GM04504 (cell line): Measurements from ENCODE around the gene FBN2.
"Not testable (repeated sequence)": the region's sequence is repeated elsewhere in the genome, so short reads cannot be mapped to it uniquely, and the experiment has no call there.

Source experiments
- DNase-seq: peaks from one replicate; pipeline ENCODE4 v3.0.0-alpha.2; 2012; ENCODE audit warnings: low read depth

FBN2 gene

GRCh38 chr5:128357226-128357625 is 180.8 kb downstream of the FBN2 start:
- no peak for DNase-seq

DNA sequence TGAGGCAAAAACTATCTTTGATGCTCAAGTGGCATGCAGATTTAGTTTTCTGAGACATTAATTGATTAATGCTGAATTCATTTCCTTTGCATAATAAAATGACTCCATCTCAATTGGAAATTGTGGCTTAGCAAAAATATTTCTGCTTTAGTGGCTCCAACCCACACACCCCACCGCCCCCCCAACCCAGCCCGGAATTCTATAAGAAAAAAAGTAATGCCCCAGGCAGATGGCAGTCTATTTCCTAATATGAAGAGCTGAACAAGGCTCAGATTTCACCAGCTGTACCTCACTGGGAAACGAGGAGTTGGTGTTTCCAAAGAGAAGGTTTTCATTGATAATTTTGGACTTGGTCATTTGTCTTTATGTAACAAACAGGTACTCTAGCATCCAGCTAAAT is 182.1 kb downstream of the FBN2 start:
- DNase-seq: no peak

DNA sequence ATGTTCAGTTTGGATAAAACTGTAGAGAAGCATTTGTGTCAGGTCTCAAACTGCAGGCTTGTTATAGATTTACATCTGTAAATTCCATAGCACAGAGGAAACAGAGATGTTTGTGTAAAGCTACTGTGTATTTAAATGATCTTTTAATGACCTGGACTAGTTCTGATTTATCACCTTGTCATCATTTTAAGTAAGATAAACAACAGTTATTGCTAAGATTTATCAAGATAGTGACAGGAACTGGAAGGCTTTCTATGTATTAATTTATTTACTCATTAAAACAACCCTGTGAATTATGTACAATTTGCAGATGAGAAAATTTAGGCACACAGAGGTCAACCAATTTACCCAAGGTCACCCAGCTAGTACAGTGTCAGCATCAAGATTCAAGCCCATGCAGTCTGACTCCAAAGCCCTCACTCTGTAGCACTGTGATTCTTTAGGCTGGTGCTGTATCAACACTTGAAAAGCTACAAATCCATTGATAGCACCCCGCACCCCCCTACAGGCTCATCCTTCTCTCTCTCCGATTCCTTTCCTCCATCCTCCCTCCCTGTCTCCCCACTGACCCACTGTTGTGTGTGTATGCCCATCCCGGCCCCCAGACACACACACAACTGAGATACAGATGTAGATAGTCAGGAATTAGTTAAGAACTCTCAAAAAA is 184.5 kb downstream of the FBN2 start:
- DNase-seq: no peak

- no peak for DNase-seq
Measured at GRCh38 chr5:128350705-128351104, 187.3 kb downstream of the FBN2 start.

GRCh38 chr5:128349044-128349858 is 188.8 kb downstream of the FBN2 start:
- DNase-seq: no peak

GRCh38 chr5:128346038-128346437 is 192.0 kb downstream of the FBN2 start:
- no peak for DNase-seq

GRCh38 chr5:128345247-128345646 is 192.8 kb downstream of the FBN2 start:
- DNase-seq: no peak

- no peak for DNase-seq
Measured at GRCh38 chr5:128343168-128343567, 194.9 kb downstream of the FBN2 start.

DNA sequence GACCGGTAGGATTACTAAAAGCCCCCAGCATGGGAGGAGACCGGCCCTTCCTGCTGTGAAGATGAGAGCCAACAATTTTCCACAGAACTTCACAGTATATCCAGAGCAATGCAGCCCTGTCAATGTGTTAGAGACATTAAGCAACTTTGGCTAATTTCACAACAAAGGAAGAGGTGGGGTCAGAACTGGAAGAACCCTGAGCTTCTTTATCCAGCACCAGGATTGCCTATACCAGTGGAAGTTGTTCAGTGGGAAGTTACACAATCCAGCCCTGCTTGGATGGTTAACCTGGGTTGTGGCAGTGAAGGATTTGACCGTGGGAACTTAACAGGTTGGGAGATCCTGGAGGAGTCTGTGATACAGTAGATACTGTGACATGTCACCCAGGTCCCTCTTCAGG is 197.0 kb downstream of the FBN2 start:
- no peak for DNase-seq

DNA sequence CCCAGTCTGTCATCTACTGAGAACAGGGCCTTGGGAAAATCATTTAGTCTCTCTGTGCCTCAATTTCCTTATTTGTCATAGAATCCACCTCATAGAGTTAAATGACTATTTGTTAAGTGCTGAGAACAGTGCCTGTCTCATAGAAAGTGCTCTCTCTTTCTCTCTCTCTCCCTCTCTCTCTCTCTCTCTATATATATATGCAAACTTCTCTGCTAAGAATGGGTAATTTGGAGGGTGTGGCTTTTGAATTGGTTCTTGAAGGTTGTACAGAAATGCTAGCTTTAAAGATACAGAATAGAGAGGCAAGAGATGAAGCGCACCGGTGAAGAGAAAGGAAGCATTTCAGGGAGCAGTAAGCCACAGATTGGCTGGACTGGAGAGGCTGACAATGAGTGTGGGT is 197.4 kb downstream of the FBN2 start:
- DNase-seq: no peak

GRCh38 chr5:128339585-128339984 is 198.5 kb downstream of the FBN2 start:
- DNase-seq: no peak

GRCh38 chr5:128338649-128339048 is 199.4 kb downstream of the FBN2 start:
- DNase-seq: no peak

GRCh38 chr5:128335339-128335738 is 202.7 kb downstream of the FBN2 start:
- no peak for DNase-seq

- no peak for DNase-seq
Measured at GRCh38 chr5:128334010-128334716, 203.9 kb downstream of the FBN2 start.

DNA sequence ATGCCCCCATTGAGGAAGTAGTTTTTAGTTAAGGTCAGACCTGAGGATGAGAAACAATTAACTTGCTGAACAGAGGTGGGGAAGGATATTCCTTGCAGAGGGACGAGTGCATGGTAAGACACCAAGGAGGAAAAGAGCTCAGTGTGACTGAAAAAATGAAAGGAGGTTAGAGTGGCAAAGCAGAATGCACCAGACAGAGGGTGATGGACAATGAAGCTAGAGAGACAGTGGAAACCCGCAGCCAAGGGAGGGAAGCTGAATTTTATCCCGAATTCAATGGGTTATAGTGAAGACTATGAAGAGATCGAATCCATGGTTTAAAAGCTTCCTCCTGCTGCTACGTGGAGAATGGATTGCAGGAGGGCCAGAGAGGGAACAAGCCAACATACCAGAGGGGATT is 206.8 kb downstream of the FBN2 start:
- no peak for DNase-seq

GRCh38 chr5:128329386-128329939 is 208.6 kb downstream of the FBN2 start:
- DNase-seq: no peak

DNA sequence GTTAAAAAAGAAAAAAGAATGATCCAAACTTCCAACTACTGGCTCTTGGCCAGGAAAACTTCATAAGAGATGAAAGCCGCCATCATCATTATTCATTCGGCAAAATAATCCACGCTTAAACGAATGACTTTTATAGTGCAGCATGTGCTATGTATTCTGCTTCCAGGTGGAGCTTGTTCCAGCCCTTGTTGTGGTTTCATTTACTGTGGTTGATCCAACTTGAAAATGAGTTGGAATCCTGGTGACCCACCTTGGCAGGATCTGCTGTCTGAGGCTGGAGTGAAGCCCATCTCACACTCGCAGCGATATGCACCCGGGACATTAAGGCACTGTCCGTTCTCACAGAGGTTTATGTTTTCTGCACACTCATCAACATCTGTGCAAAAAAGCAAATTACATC is 209.6 kb downstream of the FBN2 start:
- no peak for DNase-seq

DNA sequence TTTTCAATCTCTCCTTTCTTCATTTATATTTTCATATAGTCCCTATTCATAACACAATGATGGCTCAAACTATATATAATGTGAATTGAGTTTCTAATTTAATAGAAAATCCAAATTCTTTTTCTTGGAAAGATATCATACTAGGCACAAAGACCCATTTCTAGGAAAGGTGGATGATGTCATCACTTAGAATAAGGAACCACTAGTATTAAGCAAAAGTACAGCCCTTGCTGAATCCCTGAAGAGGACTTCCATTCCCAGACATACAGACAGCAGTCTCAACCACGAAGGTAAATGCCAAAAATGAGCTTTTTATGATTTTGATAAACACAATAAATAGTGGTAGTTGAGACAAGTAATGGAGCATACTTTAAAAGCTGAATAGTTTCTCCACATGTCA is 210.0 kb downstream of the FBN2 start:
- DNase-seq: no peak

DNA sequence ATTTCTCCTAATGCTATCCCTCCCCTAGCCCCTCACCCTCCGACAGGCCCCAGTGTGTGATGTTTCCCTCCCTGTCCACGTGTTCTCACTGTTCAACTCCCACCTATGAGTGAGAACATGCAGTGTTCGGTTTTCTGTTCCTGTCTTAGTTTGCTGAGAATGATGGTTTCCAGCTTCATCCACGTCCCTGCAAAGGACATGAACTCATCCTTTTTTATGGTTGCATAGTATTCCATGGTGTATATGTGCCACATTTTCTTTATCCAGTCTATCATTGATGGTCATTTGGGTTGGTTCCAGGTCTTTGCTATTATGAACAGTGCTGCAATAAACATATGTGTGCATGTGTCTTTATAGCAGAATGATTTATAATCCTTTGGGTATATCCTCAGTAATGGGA is 216.6 kb downstream of the FBN2 start:
- not testable (repeated sequence) for DNase-seq

- no peak for DNase-seq
Measured at GRCh38 chr5:128318691-128319090, 219.4 kb downstream of the FBN2 start.

DNA sequence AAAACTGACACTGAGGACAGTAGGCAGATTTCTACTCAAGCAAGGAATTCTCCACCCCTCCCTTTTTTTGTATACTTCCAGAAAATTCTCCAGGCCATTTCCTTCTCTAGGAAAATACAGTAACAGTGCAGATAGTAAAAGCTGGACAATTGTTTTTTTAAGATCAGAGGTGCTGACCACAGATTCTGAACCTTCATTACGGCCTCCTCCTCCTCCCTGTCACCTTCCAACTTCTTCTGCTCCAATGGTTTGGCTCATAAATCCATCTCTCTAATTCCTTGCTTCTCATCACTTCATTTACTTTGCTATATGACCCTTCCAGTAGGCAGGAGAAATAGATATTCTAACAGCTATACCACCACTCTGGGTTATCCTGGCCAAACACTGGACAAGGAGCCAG is 220.6 kb downstream of the FBN2 start:
- DNase-seq: no peak

DNA sequence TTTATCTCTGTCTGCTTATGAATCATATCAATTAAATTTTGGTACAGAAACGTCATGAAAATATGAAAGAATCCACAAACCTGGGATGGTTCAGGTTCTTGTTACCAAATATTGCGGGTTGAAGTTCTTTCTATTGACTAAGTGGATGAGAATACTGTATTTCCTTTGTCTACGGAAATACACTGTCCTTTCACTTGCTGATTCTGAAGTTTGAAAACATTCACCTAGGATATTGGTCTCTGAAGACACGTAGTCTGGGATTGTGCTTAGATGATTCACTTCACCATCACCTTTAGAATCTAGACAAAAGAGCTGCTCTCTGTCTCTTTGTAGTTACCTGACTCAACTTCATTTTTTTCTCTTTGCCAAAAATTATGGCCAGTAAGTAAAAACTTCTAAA is 222.4 kb downstream of the FBN2 start:
- no peak for DNase-seq

DNA sequence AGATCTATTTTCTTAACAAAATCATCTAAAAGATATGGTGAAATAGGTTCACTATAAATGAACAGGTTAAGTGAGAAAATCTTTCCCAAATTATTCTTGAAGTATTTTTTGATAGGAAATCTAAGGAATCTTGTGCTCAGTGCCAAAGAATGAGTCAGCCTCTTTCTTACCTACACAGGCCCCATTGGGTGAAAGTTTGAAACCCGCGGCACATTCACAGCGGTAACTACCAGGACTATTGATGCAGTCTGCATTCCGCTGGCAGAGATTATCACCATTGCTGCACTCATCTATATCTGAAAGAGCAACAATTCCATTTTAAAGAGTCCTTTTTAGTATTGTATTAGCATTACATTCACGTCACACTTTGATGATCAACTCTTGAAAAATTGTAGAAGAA is 232.7 kb downstream of the FBN2 start:
- no peak for DNase-seq
